ENCODE measurements around the gene SLC8A2.
A peak's percentile ranks its signal among the peaks of the same experiment; 100 is the strongest.

SLC8A2 gene

GRCh38 chr19:47471733-47472457 is at the start of gene SLC8A2:
SLC8A2 (minus strand) TSS chr19:47471893; CDS start chr19:47466403, 5,490 bp downstream.
- peak; percentile 6 to 31 for DNase-seq (ENCODE audit: low read depth in 2 of 2)

- DNase-seq (ENCODE audit: low read depth in 2 of 2): no peak
These were observed 49.1 kb upstream of the SLC8A2 start for GRCh38 chr19:47520839-47521238.

GRCh38 chr19:47520343-47520806 is 48.7 kb upstream of the SLC8A2 start:
- DNase-seq (ENCODE audit: low read depth in 2 of 2): no peak

- DNase-seq (ENCODE audit: low read depth in 2 of 2): no peak
These were observed 47.2 kb upstream of the SLC8A2 start for GRCh38 chr19:47518854-47519253.

GRCh38 chr19:47518139-47518538 is 46.4 kb upstream of the SLC8A2 start:
- peak; percentile 58 to 60 for DNase-seq (ENCODE audit: low read depth in 2 of 2)

- peak; percentile 100 for DNase-seq (ENCODE audit: low read depth in 2 of 2)
These were observed 43.3 kb upstream of the SLC8A2 start, which contains the start of gene NAPA for GRCh38 chr19:47514869-47515588. NAPA (minus strand) TSS chr19:47515063; CDS start chr19:47514940, 123 bp downstream.

GRCh38 chr19:47514151-47514868 is 42.6 kb upstream of the SLC8A2 start:
- DNase-seq (ENCODE audit: low read depth in 2 of 2): no peak

- no peak for DNase-seq (ENCODE audit: low read depth in 2 of 2)
These were observed 41.2 kb upstream of the SLC8A2 start for GRCh38 chr19:47512948-47513319.

GRCh38 chr19:47512183-47512947 is 40.7 kb upstream of the SLC8A2 start:
- DNase-seq (ENCODE audit: low read depth in 2 of 2): no peak

- DNase-seq (ENCODE audit: low read depth in 2 of 2): no peak
These were observed 40.0 kb upstream of the SLC8A2 start for GRCh38 chr19:47511681-47512080.

- DNase-seq (ENCODE audit: low read depth in 2 of 2): no peak
These were observed 39.4 kb upstream of the SLC8A2 start for GRCh38 chr19:47511128-47511517.

- no peak for DNase-seq (ENCODE audit: low read depth in 2 of 2)
These were observed 38.9 kb upstream of the SLC8A2 start for GRCh38 chr19:47510516-47511127.

GRCh38 chr19:47509973-47510372 is 38.3 kb upstream of the SLC8A2 start:
- DNase-seq (ENCODE audit: low read depth in 2 of 2): no peak

GRCh38 chr19:47509170-47509847 is 37.6 kb upstream of the SLC8A2 start:
- DNase-seq (ENCODE audit: low read depth in 2 of 2): no peak

GRCh38 chr19:47508721-47509120 is 37.0 kb upstream of the SLC8A2 start:
- DNase-seq (ENCODE audit: low read depth in 2 of 2): no peak

GRCh38 chr19:47507924-47508553 is 36.3 kb upstream of the SLC8A2 start:
- no peak for DNase-seq (ENCODE audit: low read depth in 2 of 2)

GRCh38 chr19:47507012-47507411 is 35.3 kb upstream of the SLC8A2 start:
- no peak for DNase-seq (ENCODE audit: low read depth in 2 of 2)

GRCh38 chr19:47506459-47506858 is 34.8 kb upstream of the SLC8A2 start:
- DNase-seq (ENCODE audit: low read depth in 2 of 2): no peak

GRCh38 chr19:47505506-47505905 is 33.8 kb upstream of the SLC8A2 start:
- no peak for DNase-seq (ENCODE audit: low read depth in 2 of 2)

GRCh38 chr19:47503826-47504150 is 32.1 kb upstream of the SLC8A2 start:
- DNase-seq (ENCODE audit: low read depth in 2 of 2): no peak

All from activated CD8-positive, alpha-beta memory T cell treated with anti-CD3 and anti-CD28 coated beads for 4 hours (primary cell).